Sigmoid colon (tissue), 7 donors: Measurements from ENCODE around the gene COMP. TPM values are rescaled to one million over a fixed set of nuclear protein-coding genes. Genes with fewer than 3 reads are reported as not detected.

ENCODE experiments used
- DNase-seq: peaks from one replicate; pipeline ENCODE4 v3.0.0-alpha.2; 2019
- H3K27ac ChIP-seq, 4 donors: fragments of 200-600 bp; sonication (generic); one replicate each; pipeline ENCODE4 v1.5.1; 2016 to 2019; ENCODE audit warnings: mild to moderate bottlenecking in 1 of 4
- H3K27me3 ChIP-seq, 3 donors: fragments of 200-600 bp; sonication (generic); one replicate each; pipeline ENCODE4 v1.5.1; 2019; ENCODE audit warnings: mild to moderate bottlenecking in 1 of 3
- H3K36me3 ChIP-seq, 4 donors: fragments of 200-600 bp; sonication (generic); one replicate each; pipeline ENCODE4 v1.5.1; 2016 to 2019
- H3K4me1 ChIP-seq, 4 donors: fragments of 200-600 bp; sonication (generic); one replicate each; pipeline ENCODE4 v1.5.1; 2017 to 2019
- H3K4me3 ChIP-seq, 4 donors: fragments of 200-600 bp; sonication (generic); one replicate each; pipeline ENCODE4 v1.5.1; 2017 to 2019; ENCODE audit warnings: mild to moderate bottlenecking in 2 of 4, moderate library complexity in 1 of 4
- H3K9me3 ChIP-seq, 4 donors: fragments of 200-600 bp in 3 of 4; sonication (generic) in 3 of 4; one replicate each; pipeline versions ENCODE4 v1.5.1 to v1.6.1; 2013 to 2019
- EP300 ChIP-seq, 4 donors: sonication (generic); formaldehyde crosslinking; IDR thresholded peaks; one replicate each; pipeline ENCODE4 v1.6.1; 2017; ENCODE audit warnings: antibody characterized with exemption in 4 of 4
- POLR2A ChIP-seq, 2 donors: fragments of 450-650 bp; IDR thresholded peaks; one replicate each; pipeline ENCODE4 v1.6.1; 2016; ENCODE audit warnings: antibody characterized with exemption in 2 of 2, mild to moderate bottlenecking in 2 of 2, moderate library complexity in 2 of 2
- POLR2AphosphoS5 ChIP-seq, 4 donors: sonication (generic); formaldehyde crosslinking; IDR thresholded peaks; one replicate each; pipeline ENCODE4 v1.6.1; 2017; ENCODE audit warnings: antibody characterized with exemption in 4 of 4
- WGBS, 2 donors: extraction: QIAGEN DNeasy Blood & Tissue Kit; methylation state at CpG; one replicate each; pipeline ENCODE4 v1.1.7; 2013; 5-methylcytosine and 5-hydroxymethylcytosine counted together
- intact Hi-C: fragments of 100-400 bp; cut with DNase I; formaldehyde crosslinking; loops from one replicate; pipeline ENCODE4 v1.15.1; 2023
- polyA plus RNA-seq, 3 donors: library from polyadenylated mRNA; stranded (reverse); fragments of 200-250 nt; gene quantifications; one replicate each; pipeline ENCODE4 v1.2.3, GENCODE V29; 2013
- total RNA-seq, 4 donors: library from RNA; depleted of rRNA; stranded (reverse); fragments of >200 nt; gene quantifications; one replicate each; pipeline ENCODE4 v1.1.0, GENCODE V29; 2016
- TF ChIP-seq, protein P1 (sequence below), 4 experiments: fragments of 450-650 bp in 3 of 4; fragments of 200-600 bp in 1 of 4; IDR thresholded peaks; one replicate each; pipeline ENCODE4 v1.5.1; 2016 to 2019; ENCODE audit warnings: antibody characterized with exemption in 4 of 4, mild to moderate bottlenecking in 3 of 4, moderate library complexity in 2 of 4
- donor health status: healthy with polysubstance abuse.
- donor health status: Bipolar disorder and iron deficiency.
- donor health status: healthy.

COMP gene
- total and polyA plus RNA-seq, 7 donors = 0.22 to 6.9 (median 0.66) TPM; not detected in 2

GRCh38 chr19:18759304-18759994, 31.7 kb downstream of the COMP start:
- H3K4me3 ChIP-seq = no peak overlapping the region
- WGBS, 2 donors = 87 to 90% methylated on average over 19 of the region's 19 CpGs
- H3K27ac ChIP-seq = no peak overlapping the region
- H3K4me1 ChIP-seq = peaks cover 0 to 25% (median 24%) of the 10 kb centered on the region in 4 donors
- no peak for DNase-seq
- intact Hi-C loops = no loop called here
- peaks cover 0 to 22% (median 0%) of the 10 kb centered on the region in 4 donors for H3K36me3 ChIP-seq
- H3K27me3 ChIP-seq = no peaks in the 10 kb centered on the region
- TF ChIP-seq EP300 (IDR thresholded peaks at IDR 0.05) = no peak
- no peak for TF ChIP-seq POLR2AphosphoS5 (IDR thresholded peaks at IDR 0.05)
- TF ChIP-seq, protein P1, sequence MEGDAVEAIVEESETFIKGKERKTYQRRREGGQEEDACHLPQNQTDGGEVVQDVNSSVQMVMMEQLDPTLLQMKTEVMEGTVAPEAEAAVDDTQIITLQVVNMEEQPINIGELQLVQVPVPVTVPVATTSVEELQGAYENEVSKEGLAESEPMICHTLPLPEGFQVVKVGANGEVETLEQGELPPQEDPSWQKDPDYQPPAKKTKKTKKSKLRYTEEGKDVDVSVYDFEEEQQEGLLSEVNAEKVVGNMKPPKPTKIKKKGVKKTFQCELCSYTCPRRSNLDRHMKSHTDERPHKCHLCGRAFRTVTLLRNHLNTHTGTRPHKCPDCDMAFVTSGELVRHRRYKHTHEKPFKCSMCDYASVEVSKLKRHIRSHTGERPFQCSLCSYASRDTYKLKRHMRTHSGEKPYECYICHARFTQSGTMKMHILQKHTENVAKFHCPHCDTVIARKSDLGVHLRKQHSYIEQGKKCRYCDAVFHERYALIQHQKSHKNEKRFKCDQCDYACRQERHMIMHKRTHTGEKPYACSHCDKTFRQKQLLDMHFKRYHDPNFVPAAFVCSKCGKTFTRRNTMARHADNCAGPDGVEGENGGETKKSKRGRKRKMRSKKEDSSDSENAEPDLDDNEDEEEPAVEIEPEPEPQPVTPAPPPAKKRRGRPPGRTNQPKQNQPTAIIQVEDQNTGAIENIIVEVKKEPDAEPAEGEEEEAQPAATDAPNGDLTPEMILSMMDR (IDR thresholded peaks at IDR 0.05) = no peak
- no peak for TF ChIP-seq POLR2A (IDR thresholded peaks at IDR 0.05)
- H3K9me3 ChIP-seq = no peaks in the 10 kb centered on the region

- Histone ChIP-seq H3K27me3 (no peaks in the 10 kb centered on the region), H3K36me3 (peaks cover 0 to 42% (median 3%) of the 10 kb centered on the region in 4 donors), H3K4me1 (peaks cover 0 to 12% (median 10%) of the 10 kb centered on the region in 4 donors), H3K9me3 (no peaks in the 10 kb centered on the region), H3K27ac (no peak overlapping the region), H3K4me3 (no peak overlapping the region)
- no peak for DNase-seq
- intact Hi-C loops = no loop called here
- TF ChIP-seq POLR2A (IDR thresholded peaks at IDR 0.05) (no peak), EP300 (IDR thresholded peaks at IDR 0.05) (no peak), POLR2AphosphoS5 (IDR thresholded peaks at IDR 0.05) (no peak)
- 94% methylated on average over 16 of the region's 16 CpGs for WGBS, 2 donors
Measured at GRCh38 chr19:18756896-18757295, 34.2 kb downstream of the COMP start.

DNA sequence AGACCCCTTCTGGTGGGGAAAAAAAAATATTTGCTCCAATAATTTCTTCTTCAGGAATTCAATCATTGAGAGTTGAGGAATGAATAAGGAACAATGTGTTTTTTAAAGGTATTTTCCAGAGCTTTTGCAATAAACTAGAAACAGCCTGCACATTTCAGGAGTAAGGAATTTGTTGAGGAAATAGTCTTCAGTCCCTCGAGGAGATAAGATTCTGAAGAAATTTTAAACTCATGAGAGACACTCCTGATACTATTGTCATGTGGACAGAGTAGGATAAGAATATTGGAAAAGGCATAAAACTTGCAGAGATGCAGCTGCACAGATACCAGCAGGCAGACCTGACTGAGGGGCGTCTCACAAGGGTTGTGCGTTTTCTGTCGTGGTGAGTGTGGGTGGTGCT, 36.6 kb downstream of the COMP start:
- no peak overlapping the region for H3K27ac ChIP-seq
- H3K36me3 ChIP-seq = peaks cover 0 to 62% (median 7%) of the 10 kb centered on the region in 4 donors
- no peak for DNase-seq
- H3K9me3 ChIP-seq = no peaks in the 10 kb centered on the region
- H3K27me3 ChIP-seq = no peaks in the 10 kb centered on the region
- H3K4me3 ChIP-seq = no peak overlapping the region
- WGBS, 2 donors = 84 to 87% methylated on average over 4 of the region's 4 CpGs
- H3K4me1 ChIP-seq = no peaks in the 10 kb centered on the region
- intact Hi-C loops = no loop called here
- TF ChIP-seq POLR2AphosphoS5 (IDR thresholded peaks at IDR 0.05) (no peak), POLR2A (IDR thresholded peaks at IDR 0.05) (no peak), EP300 (IDR thresholded peaks at IDR 0.05) (no peak)
- TF ChIP-seq, protein P1 (IDR thresholded peaks at IDR 0.05) = no peak

DNA sequence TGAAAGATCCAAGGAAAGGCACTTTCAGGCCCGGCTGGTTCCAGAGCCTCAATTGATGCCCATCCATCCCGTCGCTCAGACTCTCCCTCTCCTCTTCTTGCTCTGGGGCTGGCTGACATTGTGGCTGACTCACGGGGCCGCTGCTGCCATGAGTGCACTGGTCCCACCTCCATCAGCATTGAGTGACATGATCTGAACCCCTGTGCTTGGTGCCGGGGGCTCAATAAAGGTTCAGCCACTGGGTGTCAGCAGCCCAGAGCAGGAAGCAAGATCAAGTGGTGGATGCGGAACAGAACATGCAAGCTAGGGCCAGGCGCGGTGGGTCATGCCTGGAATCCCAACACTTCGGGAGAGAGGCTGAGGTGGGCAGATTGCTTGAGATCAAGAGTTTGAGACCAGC, 39.5 kb downstream of the COMP start:
- Histone ChIP-seq H3K9me3 (no peaks in the 10 kb centered on the region), H3K27me3 (no peaks in the 10 kb centered on the region), H3K4me3 (no peak overlapping the region), H3K27ac (no peak overlapping the region), H3K36me3 (peaks cover 0 to 57% (median 7%) of the 10 kb centered on the region in 4 donors), H3K4me1 (no peaks in the 10 kb centered on the region)
- intact Hi-C loops = no loop called here
- TF ChIP-seq, protein P1 (IDR thresholded peaks at IDR 0.05) = no peak
- TF ChIP-seq EP300 (IDR thresholded peaks at IDR 0.05) = no peak
- no peak for TF ChIP-seq POLR2A (IDR thresholded peaks at IDR 0.05)
- no peak for TF ChIP-seq POLR2AphosphoS5 (IDR thresholded peaks at IDR 0.05)
- DNase-seq = no peak
- WGBS, 2 donors = 97% methylated on average over 10 of the region's 10 CpGs

- no peak for DNase-seq
- intact Hi-C loops = no loop called here
- H3K4me3 ChIP-seq = no peak overlapping the region
- no peaks in the 10 kb centered on the region for H3K27me3 ChIP-seq
- no peaks in the 10 kb centered on the region for H3K4me1 ChIP-seq
- TF ChIP-seq, protein P1 (IDR thresholded peaks at IDR 0.05) = no peak
- TF ChIP-seq POLR2AphosphoS5 (IDR thresholded peaks at IDR 0.05) (no peak), POLR2A (IDR thresholded peaks at IDR 0.05) (no peak), EP300 (IDR thresholded peaks at IDR 0.05) (no peak)
- peaks cover 0 to 48% (median 7%) of the 10 kb centered on the region in 4 donors for H3K36me3 ChIP-seq
- H3K9me3 ChIP-seq = no peaks in the 10 kb centered on the region
- 96% methylated on average over 19 of the region's 19 CpGs for WGBS, 2 donors
- no peak overlapping the region for H3K27ac ChIP-seq
Measured at GRCh38 chr19:18750295-18750970, 40.7 kb downstream of the COMP start.
